ENCODE data around the gene GNLY.

- TF ChIP-seq, protein P1, sequence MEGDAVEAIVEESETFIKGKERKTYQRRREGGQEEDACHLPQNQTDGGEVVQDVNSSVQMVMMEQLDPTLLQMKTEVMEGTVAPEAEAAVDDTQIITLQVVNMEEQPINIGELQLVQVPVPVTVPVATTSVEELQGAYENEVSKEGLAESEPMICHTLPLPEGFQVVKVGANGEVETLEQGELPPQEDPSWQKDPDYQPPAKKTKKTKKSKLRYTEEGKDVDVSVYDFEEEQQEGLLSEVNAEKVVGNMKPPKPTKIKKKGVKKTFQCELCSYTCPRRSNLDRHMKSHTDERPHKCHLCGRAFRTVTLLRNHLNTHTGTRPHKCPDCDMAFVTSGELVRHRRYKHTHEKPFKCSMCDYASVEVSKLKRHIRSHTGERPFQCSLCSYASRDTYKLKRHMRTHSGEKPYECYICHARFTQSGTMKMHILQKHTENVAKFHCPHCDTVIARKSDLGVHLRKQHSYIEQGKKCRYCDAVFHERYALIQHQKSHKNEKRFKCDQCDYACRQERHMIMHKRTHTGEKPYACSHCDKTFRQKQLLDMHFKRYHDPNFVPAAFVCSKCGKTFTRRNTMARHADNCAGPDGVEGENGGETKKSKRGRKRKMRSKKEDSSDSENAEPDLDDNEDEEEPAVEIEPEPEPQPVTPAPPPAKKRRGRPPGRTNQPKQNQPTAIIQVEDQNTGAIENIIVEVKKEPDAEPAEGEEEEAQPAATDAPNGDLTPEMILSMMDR (IDR thresholded peaks at IDR 0.05) = no peak
- TF ChIP-seq POLR2A (IDR thresholded peaks at IDR 0.05) = no peak
These were observed 44.7 kb upstream of the GNLY start for GRCh38 chr2:85649201-85650190.

All from Peyer's patch (tissue), 4 donors.